ENCODE results near the gene DYNC2I2. TPM values are rescaled to one million over a fixed set of nuclear protein-coding genes. Genes with fewer than 3 reads are reported as not detected.

The DYNC2I2 gene
- total and polyA plus RNA-seq, 10 of the 15 experiments (the other 5 are each of a cell fraction or from before 2014, with no cell fraction given): 0.89 to 118 (median 47.9) TPM

GRCh38 chr9:128684325-128685199 is 27.9 kb upstream of the DYNC2I2 start:
- H2AFZ ChIP-seq (ENCODE audit: control insufficient read depth, low read depth, low read length): no peak overlapping the region; the same call in 1 of the 2 replicates
- ChIA-PET POLR2A (interaction anchor here (0.5 to 2.1 kb wide), 28 partner anchors 8 to 687 kb away, joined by 3 to 33 read pairs (median 4); partner anchors contain the start of genes GLE1, SPOUT1 and ZDHHC12), CTCF (interaction anchor here (1.0 to 1.3 kb wide), 4 partner anchors 12 to 25 kb away, joined by 3 to 4 read pairs (median 4); partner anchors contain the start of gene PKN3), RAD21 (ENCODE audit: unreplicated experiment) (interaction anchor here (0.7 to 1.7 kb wide), 8 partner anchors 9 to 612 kb away, joined by 3 to 6 read pairs (median 4); partner anchors contain the start of genes SPTAN1 and ZDHHC12), SMC1A (ENCODE audit: uncharacterized antibody, unreplicated experiment) (interaction anchor here (0.9 to 2.9 kb wide), 10 partner anchors 9 to 389 kb away, joined by 3 to 12 read pairs (median 4); partner anchors contain the start of gene SPOUT1)
- DNase-seq (ENCODE audit: low read depth, low spot score) (peak; percentile 70), FAIRE-seq (peak; percentile 69), ATAC-seq (peak; percentile 75)
- H3K4me1 ChIP-seq (ENCODE audit: control insufficient read depth, insufficient read depth, low read length): peaks cover 13% of the 10 kb centered on the region; the same call in 1 of the 2 replicates
- H4K20me1 ChIP-seq (ENCODE audit: control insufficient read depth, insufficient read depth): no peaks in the 10 kb centered on the region
- H3K9ac ChIP-seq (ENCODE audit: control insufficient read depth, insufficient read depth, low read length): peak overlapping the region; percentile 96
- WGBS (ENCODE audit: insufficient coverage, insufficient replicate concordance, low lambda C conversion rate, missing lambda C conversion rate): 0% methylated on average over 13 of the region's 15 CpGs
- 0 out of 4 replicates have a peak, but pooled peaks cover 0 to 4% of the 10 kb centered on the region in 2 experiments for H3K36me3 ChIP-seq (ENCODE audit: control insufficient read depth in 2 of 2, insufficient read depth in 2 of 2, low read length in 1 of 2)
- H3K27me3 ChIP-seq (replicated peaks in 1 of 2; ENCODE audit: control insufficient read depth in 2 of 2, insufficient read depth in 2 of 2, low read length in 1 of 2): no peaks in the 10 kb centered on the region
- H3K79me2 ChIP-seq (ENCODE audit: control insufficient read depth, insufficient read depth, low read length): peaks cover 78% of the 10 kb centered on the region
- peak overlapping the region; percentile 95 for H3K4me3 ChIP-seq
- H3K4me2 ChIP-seq (ENCODE audit: control insufficient read depth, insufficient read depth): peak overlapping the region; percentile 80
- in situ Hi-C loops (cut with MboI): no loop called here
- H3K9me3 ChIP-seq (replicated peaks; ENCODE audit: control insufficient read depth, insufficient read depth, low read length): no peaks in the 10 kb centered on the region
- peak overlapping the region; percentile 96 for H3K27ac ChIP-seq (ENCODE audit: control insufficient read depth, insufficient read depth)
- BruUV-seq (replicated peaks): no TSS peak
- intact Hi-C loops (cut with micrococcal nuclease; ENCODE audit: unreplicated experiment): loop anchor here (10.0 kb wide), 1 partner anchor 130 kb away; the partner anchor contains the start of gene SPTAN1
- TF ChIP-seq ZBTB40 (IDR thresholded peaks at IDR 0.05; ENCODE audit: borderline replicate concordance) (no peak), YBX1 (IDR thresholded peaks at IDR 0.05) (no peak), MEF2A (IDR thresholded peaks at IDR 0.05; ENCODE audit: insufficient read depth, low read depth, low read length) (no peak), SIX5 (IDR thresholded peaks at IDR 0.05; ENCODE audit: low read depth, low read length, severe bottlenecking) (no peak), NR2C2 (IDR thresholded peaks at IDR 0.05; ENCODE audit: borderline replicate concordance, control insufficient read depth, insufficient read length, low read depth) (no peak), ZNF622 (IDR thresholded peaks at IDR 0.05) (no peak), YY1 (IDR thresholded peaks at IDR 0.05; ENCODE audit: low read depth, low read length) (peak; percentile 76; the same call in 1 of the 2 replicates), ASH2L (IDR thresholded peaks at IDR 0.05; ENCODE audit: borderline replicate concordance, low read depth) (no peak), SP1 (IDR thresholded peaks at IDR 0.05; ENCODE audit: low read depth, low read length) (no peak), KLF5 (IDR thresholded peaks at IDR 0.05; ENCODE audit: partially characterized antibody) (no peak)
- TF ChIP-seq, protein P1, sequence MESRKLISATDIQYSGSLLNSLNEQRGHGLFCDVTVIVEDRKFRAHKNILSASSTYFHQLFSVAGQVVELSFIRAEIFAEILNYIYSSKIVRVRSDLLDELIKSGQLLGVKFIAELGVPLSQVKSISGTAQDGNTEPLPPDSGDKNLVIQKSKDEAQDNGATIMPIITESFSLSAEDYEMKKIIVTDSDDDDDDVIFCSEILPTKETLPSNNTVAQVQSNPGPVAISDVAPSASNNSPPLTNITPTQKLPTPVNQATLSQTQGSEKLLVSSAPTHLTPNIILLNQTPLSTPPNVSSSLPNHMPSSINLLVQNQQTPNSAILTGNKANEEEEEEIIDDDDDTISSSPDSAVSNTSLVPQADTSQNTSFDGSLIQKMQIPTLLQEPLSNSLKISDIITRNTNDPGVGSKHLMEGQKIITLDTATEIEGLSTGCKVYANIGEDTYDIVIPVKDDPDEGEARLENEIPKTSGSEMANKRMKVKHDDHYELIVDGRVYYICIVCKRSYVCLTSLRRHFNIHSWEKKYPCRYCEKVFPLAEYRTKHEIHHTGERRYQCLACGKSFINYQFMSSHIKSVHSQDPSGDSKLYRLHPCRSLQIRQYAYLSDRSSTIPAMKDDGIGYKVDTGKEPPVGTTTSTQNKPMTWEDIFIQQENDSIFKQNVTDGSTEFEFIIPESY (IDR thresholded peaks at IDR 0.05): no peak
- TF ChIP-seq, protein P2, sequence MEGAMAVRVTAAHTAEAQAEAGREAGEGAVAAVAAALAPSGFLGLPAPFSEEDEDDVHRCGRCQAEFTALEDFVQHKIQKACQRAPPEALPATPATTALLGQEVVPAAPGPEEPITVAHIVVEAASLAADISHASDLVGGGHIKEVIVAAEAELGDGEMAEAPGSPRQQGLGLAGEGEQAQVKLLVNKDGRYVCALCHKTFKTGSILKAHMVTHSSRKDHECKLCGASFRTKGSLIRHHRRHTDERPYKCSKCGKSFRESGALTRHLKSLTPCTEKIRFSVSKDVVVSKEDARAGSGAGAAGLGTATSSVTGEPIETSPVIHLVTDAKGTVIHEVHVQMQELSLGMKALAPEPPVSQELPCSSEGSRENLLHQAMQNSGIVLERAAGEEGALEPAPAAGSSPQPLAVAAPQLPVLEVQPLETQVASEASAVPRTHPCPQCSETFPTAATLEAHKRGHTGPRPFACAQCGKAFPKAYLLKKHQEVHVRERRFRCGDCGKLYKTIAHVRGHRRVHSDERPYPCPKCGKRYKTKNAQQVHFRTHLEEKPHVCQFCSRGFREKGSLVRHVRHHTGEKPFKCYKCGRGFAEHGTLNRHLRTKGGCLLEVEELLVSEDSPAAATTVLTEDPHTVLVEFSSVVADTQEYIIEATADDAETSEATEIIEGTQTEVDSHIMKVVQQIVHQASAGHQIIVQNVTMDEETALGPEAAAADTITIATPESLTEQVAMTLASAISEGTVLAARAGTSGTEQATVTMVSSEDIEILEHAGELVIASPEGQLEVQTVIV (IDR thresholded peaks at IDR 0.05; ENCODE audit: borderline replicate concordance, partially characterized antibody): no peak

Data from GM12878 (cell line).